GM21619 (cell line): ENCODE results near the gene SYNPO2.
"Not testable (repeated sequence)": the region's sequence is repeated elsewhere in the genome, so short reads cannot be mapped to it uniquely, and the experiment has no call there.

Source experiments
- ATAC-seq: cut with Tn5 transposase; IDR thresholded peaks from one replicate; pipeline ENCODE4 v1.9.1; 2021; ENCODE audit not compliant: unreplicated experiment

SYNPO2 gene

GRCh38 chr4:118994030-118994429 is 105.4 kb downstream of the SYNPO2 start:
- ATAC-seq = no peak

DNA sequence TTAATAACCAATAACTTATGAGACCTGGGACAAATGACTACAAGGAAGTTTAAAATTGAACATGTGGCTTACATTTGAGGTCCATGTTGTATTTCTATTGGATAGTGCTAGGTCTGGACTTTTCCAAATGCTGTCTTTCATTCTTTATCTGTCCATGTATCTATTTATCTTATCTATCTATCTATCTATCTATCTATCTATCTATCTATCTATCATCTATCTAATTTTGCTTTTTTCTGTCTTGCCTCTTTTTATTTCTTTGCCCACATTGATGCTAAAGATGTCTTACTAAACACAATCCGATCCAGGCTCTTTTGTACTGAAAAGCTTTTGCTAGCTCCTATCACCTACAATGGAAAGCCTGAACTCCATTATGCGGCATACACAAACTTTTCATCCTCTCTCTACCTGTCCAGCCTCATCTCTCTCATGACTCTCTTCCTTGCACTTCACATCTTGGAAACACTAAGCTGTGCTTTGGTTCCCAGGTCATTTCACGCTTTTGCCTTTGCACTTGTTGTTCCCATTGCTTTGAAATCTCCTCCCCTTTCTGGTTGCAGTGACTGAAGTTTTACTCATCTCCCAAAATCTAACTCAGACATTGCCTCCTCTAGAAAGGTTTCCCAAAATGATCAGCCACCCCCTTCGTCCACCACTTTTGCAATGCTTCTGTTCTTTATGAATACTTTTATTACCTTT is 107.2 kb downstream of the SYNPO2 start:
- no peak for ATAC-seq

GRCh38 chr4:118997601-118998000 is 108.9 kb downstream of the SYNPO2 start:
- no peak for ATAC-seq

DNA sequence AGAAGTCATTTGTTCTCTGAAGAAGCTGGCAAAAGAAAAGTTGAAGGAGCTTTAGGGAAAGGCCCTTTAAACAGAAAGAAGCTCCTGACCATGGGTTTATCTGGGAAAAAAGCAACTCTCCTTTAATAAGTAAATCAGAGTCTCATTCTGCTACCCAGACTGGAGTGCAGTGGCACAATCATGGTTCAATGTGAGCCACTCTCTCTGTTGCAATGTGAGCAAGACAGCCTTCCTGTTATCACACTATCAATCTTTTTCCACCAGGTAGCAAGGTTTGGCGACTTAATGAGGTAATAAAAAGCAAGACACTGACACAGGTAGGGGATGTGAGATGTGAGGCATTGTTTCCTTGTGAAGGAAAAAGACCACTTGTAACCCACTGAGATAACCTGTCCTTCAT is 111.3 kb downstream of the SYNPO2 start:
- no peak for ATAC-seq

- no peak for ATAC-seq
Measured at GRCh38 chr4:119000400-119000799, 111.7 kb downstream of the SYNPO2 start.

DNA sequence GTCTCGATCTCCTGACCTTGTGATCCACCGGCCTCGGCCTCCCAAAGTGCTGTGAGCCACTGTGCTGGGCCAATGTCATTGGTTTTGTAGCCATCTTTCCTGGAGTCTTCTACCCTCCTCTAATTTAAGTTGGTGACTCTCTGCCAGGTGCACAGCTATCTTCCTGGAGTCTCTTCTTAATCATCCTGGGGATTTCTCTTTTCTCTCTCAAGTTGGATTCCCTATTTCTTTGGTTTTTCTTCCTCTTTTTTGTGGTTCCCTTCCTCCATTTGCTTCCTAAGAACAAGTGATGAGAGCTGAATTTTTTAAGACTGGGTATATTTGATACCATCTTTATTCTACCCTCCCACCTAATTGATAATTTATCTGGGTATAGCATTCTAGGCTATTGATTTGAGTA is 113.8 kb downstream of the SYNPO2 start:
- ATAC-seq = no peak

DNA sequence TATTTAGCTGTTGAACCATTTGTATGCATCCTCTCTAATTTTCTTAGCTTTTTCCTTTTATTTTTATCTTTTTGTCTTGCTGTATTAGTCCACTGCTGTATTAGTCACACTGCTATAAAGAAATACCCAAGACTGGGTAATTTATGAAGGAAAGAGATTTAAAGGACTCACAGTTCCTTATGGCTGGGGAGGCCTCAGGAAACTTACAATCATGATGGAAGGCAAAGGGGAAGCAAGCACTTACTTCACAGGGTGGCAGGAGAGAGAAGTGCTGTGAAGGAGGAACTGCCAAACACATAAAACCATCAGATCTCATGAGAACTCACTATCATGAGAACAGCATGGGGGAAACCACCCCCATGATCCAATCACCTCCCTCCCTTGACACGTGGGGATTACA is 114.3 kb downstream of the SYNPO2 start:
- not testable (repeated sequence) for ATAC-seq

DNA sequence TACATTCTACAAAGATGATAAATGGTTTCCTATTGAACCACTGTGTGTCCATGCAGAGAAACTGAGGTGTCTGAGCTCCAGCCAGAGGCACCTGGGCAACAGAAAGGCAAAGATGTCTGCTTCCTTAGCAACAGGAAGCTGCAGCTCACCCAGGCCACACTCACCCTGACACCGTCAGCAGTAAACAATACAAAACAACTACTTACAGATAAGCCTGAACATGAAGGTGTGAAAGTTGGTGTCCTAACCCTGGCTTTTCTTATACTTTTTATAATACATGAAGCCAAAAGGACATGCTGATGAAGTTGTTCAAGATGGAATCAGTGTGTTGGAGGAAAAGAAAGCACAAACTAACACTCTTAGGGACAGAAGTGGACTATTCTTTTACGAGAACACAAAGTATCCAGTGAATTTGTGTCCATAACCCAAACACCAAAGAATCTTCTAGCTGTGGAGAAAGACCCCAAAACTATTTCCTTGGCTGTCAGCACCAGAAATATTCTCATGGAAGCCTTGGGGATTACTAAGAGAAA is 117.3 kb downstream of the SYNPO2 start:
- no peak for ATAC-seq

- ATAC-seq = no peak
Measured at GRCh38 chr4:119008761-119009160, 120.1 kb downstream of the SYNPO2 start.

GRCh38 chr4:119010221-119010620 is 121.6 kb downstream of the SYNPO2 start:
- not testable (repeated sequence) for ATAC-seq

- no peak for ATAC-seq
Measured at GRCh38 chr4:119010909-119011606, 122.4 kb downstream of the SYNPO2 start.

DNA sequence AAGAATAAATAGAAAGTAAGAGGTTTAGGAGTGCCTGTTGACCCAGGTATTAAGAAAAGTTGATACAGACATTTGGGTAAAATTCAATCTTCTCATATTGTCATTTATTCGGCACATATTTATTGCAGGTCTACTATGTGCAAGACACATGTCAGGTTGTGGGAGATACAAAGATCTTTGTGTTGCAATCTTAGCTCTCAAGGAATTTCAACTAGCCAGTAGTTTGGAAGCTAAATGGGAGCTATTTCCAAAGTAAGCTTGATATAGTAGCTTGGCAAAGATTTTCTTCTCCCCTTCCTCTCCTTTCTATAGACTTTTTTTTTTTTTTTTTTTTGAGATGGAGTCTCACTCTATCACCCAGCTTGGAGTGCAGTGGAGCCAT is 122.9 kb downstream of the SYNPO2 start:
- ATAC-seq = no peak

DNA sequence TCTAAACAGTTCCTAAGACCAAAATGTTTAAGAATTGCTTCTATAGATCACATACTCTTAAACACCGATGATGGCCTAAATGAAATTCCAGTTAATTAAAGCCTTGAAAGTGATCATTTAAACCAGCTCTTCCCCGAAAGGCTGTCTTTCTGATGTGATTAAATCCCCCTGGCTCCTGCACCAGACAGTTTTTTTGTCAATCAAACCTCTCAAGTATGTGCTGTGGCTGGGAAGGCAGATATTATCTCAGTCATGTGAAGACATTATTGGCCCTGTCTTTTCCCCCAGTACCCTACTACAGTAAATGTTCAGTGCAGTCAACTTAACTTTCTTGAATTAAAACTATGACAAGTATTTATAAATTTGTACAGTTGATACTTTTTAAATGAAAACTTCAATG is 126.0 kb downstream of the SYNPO2 start:
- ATAC-seq = no peak

DNA sequence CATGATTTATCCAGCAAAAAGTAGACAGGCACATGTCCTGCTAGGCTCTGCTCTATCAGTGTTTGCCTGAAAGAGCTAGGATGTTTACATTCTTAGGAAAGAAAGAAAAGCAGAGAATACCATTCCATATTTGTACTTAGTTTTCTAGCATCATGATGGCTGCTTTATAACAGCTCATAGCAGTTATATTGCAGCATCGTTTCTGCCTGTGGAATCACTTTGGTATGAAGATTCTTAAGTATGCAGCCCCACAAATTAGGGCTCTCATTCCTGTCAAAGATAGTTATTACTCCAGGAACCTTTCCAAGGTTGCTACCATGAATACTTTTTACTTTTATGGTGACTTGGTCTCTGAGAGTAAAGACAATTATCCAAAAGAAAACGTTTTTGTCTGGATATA is 128.0 kb downstream of the SYNPO2 start:
- no peak for ATAC-seq

DNA sequence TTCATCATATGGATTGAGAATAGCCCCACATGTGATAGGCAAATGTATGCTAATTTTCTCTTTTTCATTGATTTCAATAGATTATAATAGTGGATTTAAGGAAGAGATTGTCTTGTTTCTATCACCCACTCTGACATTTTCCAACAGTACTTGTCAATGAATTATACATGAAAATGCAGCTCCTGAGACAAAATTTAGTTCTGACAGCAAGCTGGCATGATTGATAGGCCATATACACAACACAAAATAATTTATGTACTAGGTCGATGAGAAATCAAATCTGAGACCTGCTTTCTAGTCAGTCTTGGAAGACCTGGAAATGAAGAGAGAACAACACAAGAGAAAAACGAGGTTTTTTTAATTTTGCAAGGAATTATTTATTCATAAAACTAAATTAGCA is 129.0 kb downstream of the SYNPO2 start:
- ATAC-seq = no peak

- no peak for ATAC-seq
Measured at GRCh38 chr4:119020158-119020557, 131.5 kb downstream of the SYNPO2 start.

GRCh38 chr4:119022520-119022919 is 133.9 kb downstream of the SYNPO2 start:
- ATAC-seq = not testable (repeated sequence)

GRCh38 chr4:119024102-119024501 is 135.4 kb downstream of the SYNPO2 start:
- no peak for ATAC-seq

GRCh38 chr4:119025420-119025819 is 136.8 kb downstream of the SYNPO2 start:
- ATAC-seq = no peak

DNA sequence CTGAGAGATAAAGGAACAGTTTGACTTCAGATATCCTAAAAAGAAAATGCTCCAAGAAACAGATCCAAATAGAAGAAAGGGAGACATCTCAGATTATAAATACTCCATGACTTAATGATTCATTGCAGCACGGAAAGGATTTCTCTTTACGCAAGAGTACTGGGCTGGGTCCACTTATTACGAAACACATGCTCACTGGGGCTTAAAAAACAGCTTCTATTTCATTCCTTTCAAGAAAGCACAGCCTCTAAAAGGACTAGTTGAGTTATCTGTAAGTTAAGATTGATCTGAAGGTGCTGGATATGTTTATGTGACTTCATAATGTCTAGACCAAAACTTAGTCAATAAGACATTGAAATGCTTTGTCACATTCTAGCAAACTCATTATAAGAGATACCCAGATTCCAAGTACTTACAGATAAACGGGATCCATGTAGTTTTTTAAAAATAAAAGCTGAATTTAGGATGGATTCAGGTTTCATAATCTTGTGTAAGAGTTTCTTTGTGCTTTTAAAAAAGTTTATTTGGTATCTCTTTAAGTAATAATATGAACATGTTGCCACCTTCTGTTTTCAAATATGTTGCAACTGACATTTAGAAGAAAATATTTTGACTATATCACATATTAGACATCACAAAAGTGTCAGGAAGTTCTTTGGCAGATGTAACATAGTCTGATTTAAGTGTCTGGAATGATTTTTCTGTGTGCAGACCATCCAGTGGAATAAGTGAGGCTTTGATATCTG is 137.4 kb downstream of the SYNPO2 start:
- ATAC-seq = no peak

GRCh38 chr4:119026662-119027444 is 138.2 kb downstream of the SYNPO2 start:
- no peak for ATAC-seq
